ENCODE data around the gene WDR62.
A peak's percentile ranks its signal among the peaks of the same experiment; 100 is the strongest.
"Not testable (repeated sequence)": the region's sequence is repeated elsewhere in the genome, so short reads cannot be mapped to it uniquely, and the experiment has no call there.

WDR62 gene

DNA sequence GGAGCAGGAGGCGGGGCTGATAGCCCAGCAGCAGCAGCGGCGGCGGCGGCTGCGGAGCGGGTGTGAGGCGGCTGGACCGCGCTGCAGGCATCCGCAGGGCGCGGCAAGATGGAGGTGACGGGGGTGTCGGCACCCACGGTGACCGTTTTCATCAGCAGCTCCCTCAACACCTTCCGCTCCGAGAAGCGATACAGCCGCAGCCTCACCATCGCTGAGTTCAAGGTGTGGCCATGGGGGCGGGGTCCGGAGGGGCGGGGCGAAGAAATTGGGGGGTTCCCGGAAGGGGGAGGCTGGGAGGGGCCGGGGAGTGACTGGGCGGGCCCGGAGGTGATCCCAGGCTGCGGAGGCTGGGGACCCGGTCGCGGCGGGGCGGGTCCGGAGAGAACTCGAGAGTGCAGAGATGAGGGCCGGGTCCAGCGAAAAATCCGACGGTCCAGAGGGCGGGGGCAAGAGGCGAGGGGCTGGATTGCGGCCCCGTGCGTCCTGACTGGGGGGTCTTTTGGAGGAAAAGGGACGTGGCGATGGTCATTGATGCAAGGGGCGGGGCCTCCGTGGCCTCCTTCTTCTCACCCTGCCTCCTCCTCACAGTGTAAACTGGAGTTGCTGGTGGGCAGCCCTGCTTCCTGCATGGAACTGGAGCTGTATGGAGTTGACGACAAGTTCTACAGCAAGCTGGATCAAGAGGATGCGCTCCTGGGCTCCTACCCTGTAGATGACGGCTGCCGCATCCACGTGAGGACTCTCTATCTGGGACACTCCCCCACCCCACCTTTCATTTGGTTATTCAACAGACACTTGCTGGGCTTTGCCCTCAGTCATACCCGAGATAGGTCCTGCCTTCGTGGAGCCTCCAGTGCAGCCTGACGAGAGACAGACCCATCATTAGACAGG is 61.0 kb downstream of the WDR62 start, which contains the start of gene TBCB:
TSS of gene TBCB (plus strand) at position 16 of the 891 bp plus-strand sequence. CDS start at position 109, 93 bp downstream.
- peaks cover 37% of the 10 kb centered on the region for H3K36me3 ChIP-seq (ENCODE audit: insufficient read depth, low read length)

DNA sequence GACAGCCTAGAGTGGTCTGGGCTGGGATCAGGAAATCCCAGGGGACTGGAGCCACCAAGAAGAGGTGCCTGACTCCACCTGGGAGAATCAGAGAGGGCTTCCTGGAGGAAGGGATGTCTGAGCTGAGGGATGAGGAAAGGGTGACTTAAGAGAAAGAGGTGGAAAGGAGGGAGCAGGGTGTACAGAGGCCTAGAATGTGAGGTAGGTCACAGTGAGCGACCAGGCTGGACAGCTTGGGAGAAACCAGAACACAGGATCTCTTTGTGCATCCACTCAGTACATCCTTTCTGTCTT is 61.6 kb downstream of the WDR62 start:
- H3K9ac ChIP-seq (ENCODE audit: low read depth, low read length) = peak overlapping the region; percentile 82
- H3K4me3 ChIP-seq (ENCODE audit: low read length) = peak overlapping the region; percentile 91
- H3K27me3 ChIP-seq (ENCODE audit: control insufficient read depth, insufficient read depth, low read length) = no peaks in the 10 kb centered on the region
- H3K4me1 ChIP-seq (ENCODE audit: control insufficient read depth, insufficient read depth, low read length) = peaks cover 25% of the 10 kb centered on the region
- H3K36me3 ChIP-seq (ENCODE audit: insufficient read depth, low read length) = peaks cover 37% of the 10 kb centered on the region
- peak overlapping the region; percentile 84 for H3K4me2 ChIP-seq (ENCODE audit: low read length)
- no peaks in the 10 kb centered on the region for H3K9me3 ChIP-seq (replicated peaks; ENCODE audit: low read length)

More for the DNA sequence above, 61.0 kb downstream of the WDR62 start, which contains the start of gene TBCB:
- H3K4me1 ChIP-seq (ENCODE audit: control insufficient read depth, insufficient read depth, low read length) = peaks cover 25% of the 10 kb centered on the region
- H3K9ac ChIP-seq (ENCODE audit: low read depth, low read length) = peak within 1 kb of the TSS; percentile 86
- no peaks in the 10 kb centered on the region for H3K27me3 ChIP-seq (ENCODE audit: control insufficient read depth, insufficient read depth, low read length)
- no peaks in the 10 kb centered on the region for H3K9me3 ChIP-seq (replicated peaks; ENCODE audit: low read length)
- H3K4me2 ChIP-seq (ENCODE audit: low read length) = peak within 1 kb of the TSS; percentile 96
- H3K4me3 ChIP-seq (ENCODE audit: low read length) = peak within 1 kb of the TSS; percentile 91

DNA sequence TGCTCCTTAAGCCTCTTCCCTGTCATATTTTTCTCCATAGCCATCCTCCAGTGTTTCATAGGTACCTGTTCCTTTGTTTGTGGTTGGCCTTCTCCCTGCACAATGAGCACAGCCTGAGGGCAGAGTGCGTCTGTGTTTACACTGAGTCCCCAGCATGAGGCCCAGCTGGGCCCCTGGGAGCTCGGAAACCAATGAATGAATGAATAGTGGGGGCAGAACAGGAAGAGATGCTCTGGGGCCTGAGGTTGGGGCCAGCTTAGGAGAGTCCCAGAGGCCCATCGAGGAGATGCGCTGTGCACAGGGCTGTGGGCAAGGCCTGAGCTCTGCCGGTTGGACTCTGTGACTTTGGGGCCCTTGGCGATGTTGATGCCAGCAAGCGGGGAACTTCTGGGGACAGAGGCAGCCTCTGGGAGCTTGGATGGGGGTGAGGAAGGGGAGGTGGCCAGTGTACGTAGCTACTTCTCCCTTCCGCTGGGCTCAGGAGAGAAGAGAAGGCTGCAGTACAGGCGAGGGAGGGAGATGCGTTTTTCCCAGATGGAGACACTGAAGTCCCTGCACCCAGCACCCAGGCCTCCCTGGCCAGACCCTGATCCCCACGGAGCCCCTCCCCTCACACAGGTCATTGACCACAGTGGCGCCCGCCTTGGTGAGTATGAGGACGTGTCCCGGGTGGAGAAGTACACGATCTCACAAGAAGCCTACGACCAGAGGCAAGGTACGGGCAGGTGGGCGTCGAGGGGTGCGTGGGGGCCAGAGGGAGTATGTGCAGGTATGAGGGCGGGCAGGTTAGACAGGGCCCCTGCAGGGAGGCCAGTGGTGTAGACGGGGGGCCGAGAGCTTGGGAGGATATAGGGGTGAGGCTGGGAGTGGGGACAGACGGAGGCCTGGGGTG is 65.6 kb downstream of the WDR62 start:
- no peaks in the 10 kb centered on the region for H3K9me3 ChIP-seq (replicated peaks; ENCODE audit: low read length)
- peaks cover 48% of the 10 kb centered on the region for H3K36me3 ChIP-seq (ENCODE audit: insufficient read depth, low read length)
- no peak overlapping the region for H3K4me3 ChIP-seq (ENCODE audit: low read length)
- H3K9ac ChIP-seq (ENCODE audit: low read depth, low read length) = no peak overlapping the region
- no peaks in the 10 kb centered on the region for H3K27me3 ChIP-seq (ENCODE audit: control insufficient read depth, insufficient read depth, low read length)
- H3K4me1 ChIP-seq (ENCODE audit: control insufficient read depth, insufficient read depth, low read length) = peaks cover 9% of the 10 kb centered on the region
- no peak overlapping the region for H3K4me2 ChIP-seq (ENCODE audit: low read length)

DNA sequence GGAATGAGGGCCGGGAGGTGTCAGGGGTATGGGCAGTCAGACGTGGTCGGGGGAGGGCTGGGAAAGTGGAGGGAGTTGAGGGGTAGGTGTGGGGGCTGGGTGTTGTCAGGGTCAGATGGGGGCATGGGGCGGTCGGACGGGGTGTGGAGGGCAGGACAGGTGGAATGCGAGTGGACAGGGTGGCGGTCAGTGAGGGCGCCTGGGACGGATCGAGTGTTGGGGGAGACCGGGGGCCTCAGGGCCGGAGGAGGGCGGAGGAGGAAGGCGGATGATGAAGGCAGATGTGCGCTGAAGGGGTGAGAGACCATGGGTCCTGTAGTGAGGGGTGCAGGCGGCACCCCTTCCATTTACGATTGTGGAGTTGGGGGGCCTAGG is 66.3 kb downstream of the WDR62 start:
- H3K4me3 ChIP-seq (ENCODE audit: low read length) = no peak overlapping the region
- H3K9me3 ChIP-seq (replicated peaks; ENCODE audit: low read length) = no peaks in the 10 kb centered on the region
- no peaks in the 10 kb centered on the region for H3K27me3 ChIP-seq (ENCODE audit: control insufficient read depth, insufficient read depth, low read length)
- H3K36me3 ChIP-seq (ENCODE audit: insufficient read depth, low read length) = peaks cover 54% of the 10 kb centered on the region
- peaks cover 8% of the 10 kb centered on the region for H3K4me1 ChIP-seq (ENCODE audit: control insufficient read depth, insufficient read depth, low read length)
- H3K4me2 ChIP-seq (ENCODE audit: low read length) = no peak overlapping the region
- H3K9ac ChIP-seq (ENCODE audit: low read depth, low read length) = no peak overlapping the region

DNA sequence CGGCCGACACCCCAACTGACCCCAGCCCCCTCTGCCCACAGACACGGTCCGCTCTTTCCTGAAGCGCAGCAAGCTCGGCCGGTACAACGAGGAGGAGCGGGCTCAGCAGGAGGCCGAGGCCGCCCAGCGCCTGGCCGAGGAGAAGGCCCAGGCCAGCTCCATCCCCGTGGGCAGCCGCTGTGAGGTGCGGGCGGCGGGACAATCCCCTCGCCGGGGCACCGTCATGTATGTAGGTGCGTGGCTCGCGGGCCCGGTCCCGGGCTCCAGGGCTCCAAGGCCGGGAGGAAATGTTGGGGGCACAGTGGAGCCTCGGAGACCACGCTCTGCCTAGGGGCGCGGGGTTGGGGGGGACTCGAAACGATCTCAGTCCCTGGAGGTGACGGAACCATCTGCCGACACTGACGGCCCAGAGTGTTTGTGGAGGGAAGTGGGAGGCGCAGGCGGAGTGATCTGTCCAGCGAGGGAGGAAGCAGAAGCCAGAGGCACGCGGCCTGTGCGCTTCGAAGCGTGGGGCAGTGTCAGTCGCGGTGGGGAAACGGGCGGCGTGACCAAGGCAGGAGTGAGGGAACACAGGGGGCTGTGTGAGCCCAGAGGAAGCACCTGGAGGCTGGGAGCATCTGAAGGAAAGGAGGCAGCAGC is 66.9 kb downstream of the WDR62 start:
- H3K9me3 ChIP-seq (replicated peaks; ENCODE audit: low read length) = no peaks in the 10 kb centered on the region
- H3K9ac ChIP-seq (ENCODE audit: low read depth, low read length) = no peak overlapping the region
- no peak overlapping the region for H3K4me2 ChIP-seq (ENCODE audit: low read length)
- H3K36me3 ChIP-seq (ENCODE audit: insufficient read depth, low read length) = peaks cover 52% of the 10 kb centered on the region
- no peak overlapping the region for H3K4me3 ChIP-seq (ENCODE audit: low read length)
- H3K27me3 ChIP-seq (ENCODE audit: control insufficient read depth, insufficient read depth, low read length) = no peaks in the 10 kb centered on the region
- peaks cover 2% of the 10 kb centered on the region for H3K4me1 ChIP-seq (ENCODE audit: control insufficient read depth, insufficient read depth, low read length)

DNA sequence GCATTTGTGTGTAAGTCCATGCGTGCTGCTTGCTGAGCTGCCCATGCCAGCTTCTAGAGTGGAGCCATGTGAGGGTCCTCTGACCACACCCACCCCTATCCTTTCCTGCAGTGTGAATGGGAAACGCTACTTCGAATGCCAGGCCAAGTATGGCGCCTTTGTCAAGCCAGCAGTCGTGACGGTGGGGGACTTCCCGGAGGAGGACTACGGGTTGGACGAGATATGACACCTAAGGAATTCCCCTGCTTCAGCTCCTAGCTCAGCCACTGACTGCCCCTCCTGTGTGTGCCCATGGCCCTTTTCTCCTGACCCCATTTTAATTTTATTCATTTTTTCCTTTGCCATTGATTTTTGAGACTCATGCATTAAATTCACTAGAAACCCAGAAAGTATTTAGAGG is 70.9 kb downstream of the WDR62 start:
- peaks cover 30% of the 10 kb centered on the region for H3K36me3 ChIP-seq (ENCODE audit: insufficient read depth, low read length)
- H3K4me2 ChIP-seq (ENCODE audit: low read length) = no peak overlapping the region
- H3K27me3 ChIP-seq (ENCODE audit: control insufficient read depth, insufficient read depth, low read length) = no peaks in the 10 kb centered on the region

DNA sequence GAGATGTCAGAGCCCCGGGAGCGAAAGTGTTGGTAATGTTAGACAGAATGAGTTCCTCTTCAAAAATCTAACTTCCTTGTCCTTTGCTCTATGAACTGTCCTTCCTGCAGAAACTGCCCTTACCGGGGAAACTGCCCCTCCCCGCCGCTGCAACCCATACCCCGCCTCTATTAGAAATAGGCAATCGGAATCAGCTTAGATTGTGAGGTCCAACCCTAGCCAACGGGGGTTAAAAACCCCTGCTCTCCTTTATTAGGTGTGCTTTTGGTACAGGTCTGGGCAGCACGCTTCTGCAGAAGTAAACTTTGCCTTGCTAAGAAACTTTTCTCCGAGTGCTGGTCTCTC is 73.7 kb downstream of the WDR62 start:
- peaks cover 15% of the 10 kb centered on the region for H3K4me1 ChIP-seq (ENCODE audit: control insufficient read depth, insufficient read depth, low read length)
- peak overlapping the region; percentile 68 for H3K4me3 ChIP-seq (ENCODE audit: low read length)
- no peaks in the 10 kb centered on the region for H3K27me3 ChIP-seq (ENCODE audit: control insufficient read depth, insufficient read depth, low read length)
- no peaks in the 10 kb centered on the region for H3K9me3 ChIP-seq (replicated peaks; ENCODE audit: low read length)
- H3K4me2 ChIP-seq (ENCODE audit: low read length) = peak overlapping the region; percentile 91
- H3K9ac ChIP-seq (ENCODE audit: low read depth, low read length) = peak overlapping the region; percentile 83
- H3K36me3 ChIP-seq (ENCODE audit: insufficient read depth, low read length) = peaks cover 17% of the 10 kb centered on the region

More for the DNA sequence above, 70.9 kb downstream of the WDR62 start:
- H3K9ac ChIP-seq (ENCODE audit: low read depth, low read length) = no peak overlapping the region
- no peaks in the 10 kb centered on the region for H3K9me3 ChIP-seq (replicated peaks; ENCODE audit: low read length)
- H3K4me3 ChIP-seq (ENCODE audit: low read length) = no peak overlapping the region
- peaks cover 12% of the 10 kb centered on the region for H3K4me1 ChIP-seq (ENCODE audit: control insufficient read depth, insufficient read depth, low read length)

DNA sequence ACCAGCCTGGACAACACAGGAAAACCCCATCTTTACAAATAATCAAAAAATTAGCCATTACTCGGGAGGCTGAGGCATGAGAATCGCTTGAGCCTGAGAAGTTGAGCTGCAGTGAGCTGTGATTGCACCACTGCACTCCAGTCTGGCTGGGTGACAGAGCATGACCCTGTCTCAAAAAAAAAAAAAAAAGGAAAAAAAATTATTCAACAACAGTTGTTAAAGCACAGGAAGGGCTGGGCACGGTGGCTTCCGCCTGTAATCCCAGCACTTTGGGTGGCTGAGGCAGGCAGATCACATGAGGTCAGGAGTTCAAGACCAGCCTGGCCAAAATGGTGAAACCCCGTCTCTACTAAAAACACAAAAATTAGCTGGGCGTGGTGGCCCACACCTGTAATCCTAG is 76.5 kb downstream of the WDR62 start:
- not testable (repeated sequence) for H3K4me3 ChIP-seq (ENCODE audit: low read length); H3K9me3 ChIP-seq (replicated peaks; ENCODE audit: low read length)
- H3K4me1 ChIP-seq (ENCODE audit: control insufficient read depth, insufficient read depth, low read length) = peaks cover 20% of the 10 kb centered on the region

DNA sequence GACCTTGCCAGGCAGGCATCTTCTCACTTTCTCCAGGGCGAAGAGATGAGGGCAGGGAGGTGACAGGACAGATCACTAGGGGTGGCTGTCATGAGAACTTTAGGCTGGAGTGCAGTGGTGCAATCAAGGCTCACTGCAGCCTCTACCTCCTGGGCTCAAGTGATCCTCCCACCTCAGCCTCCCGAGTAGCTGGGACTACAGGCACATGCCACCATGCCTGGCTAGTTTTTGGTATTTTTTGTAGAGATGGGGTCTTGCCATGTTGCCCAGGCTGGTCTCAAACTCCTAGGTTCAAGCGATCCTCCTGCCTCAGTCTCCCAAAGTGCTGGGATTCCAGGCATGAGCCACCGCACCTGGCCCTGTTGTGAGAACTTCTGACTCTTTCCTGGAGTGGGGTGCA is 80.2 kb downstream of the WDR62 start:
- H3K9ac ChIP-seq (ENCODE audit: low read depth, low read length); H3K4me2 ChIP-seq (ENCODE audit: low read length); H3K4me3 ChIP-seq (ENCODE audit: low read length); H3K9me3 ChIP-seq (replicated peaks; ENCODE audit: low read length); H3K36me3 ChIP-seq (ENCODE audit: insufficient read depth, low read length); H3K27me3 ChIP-seq (ENCODE audit: control insufficient read depth, insufficient read depth, low read length): not testable (repeated sequence)
- H3K4me1 ChIP-seq (ENCODE audit: control insufficient read depth, insufficient read depth, low read length) = peaks cover 28% of the 10 kb centered on the region

More for the DNA sequence above, 76.5 kb downstream of the WDR62 start:
- not testable (repeated sequence) for H3K27me3 ChIP-seq (ENCODE audit: control insufficient read depth, insufficient read depth, low read length); H3K4me2 ChIP-seq (ENCODE audit: low read length); H3K9ac ChIP-seq (ENCODE audit: low read depth, low read length); H3K36me3 ChIP-seq (ENCODE audit: insufficient read depth, low read length)

DNA sequence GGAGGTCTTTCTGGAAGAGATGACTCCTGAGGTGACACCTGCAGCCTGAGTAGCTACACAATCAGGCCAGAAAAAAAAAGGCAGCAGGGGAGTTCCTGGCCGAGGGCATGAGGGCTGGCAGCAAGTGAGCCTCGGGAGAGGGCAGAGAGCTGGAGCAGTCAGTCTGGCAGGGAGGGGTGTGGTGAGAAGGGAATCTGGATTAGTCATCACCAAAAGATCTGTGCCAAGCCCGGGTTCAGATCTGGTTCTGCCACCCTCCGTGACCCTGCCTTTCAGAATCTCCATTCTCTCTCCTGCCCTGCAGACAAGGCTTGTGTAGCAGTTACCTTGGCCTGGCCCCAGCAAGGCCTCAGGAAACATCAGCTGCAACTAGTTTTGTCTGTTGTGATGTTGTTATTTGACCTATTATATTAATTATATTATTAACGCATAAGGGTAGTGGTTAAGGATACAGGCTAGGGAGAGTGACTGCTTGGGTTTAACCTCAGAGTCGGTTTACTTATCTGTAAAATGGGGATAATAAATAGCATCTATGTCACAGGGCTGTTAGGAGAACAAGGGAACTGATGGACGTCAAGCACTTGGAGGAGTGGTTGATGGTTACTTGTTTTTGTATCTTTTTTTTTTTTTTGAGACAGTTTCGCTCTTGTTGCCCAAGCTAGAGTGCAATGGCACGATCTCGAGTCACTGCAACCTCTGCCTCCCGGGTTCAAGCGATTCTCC is 82.4 kb downstream of the WDR62 start:
- Histone ChIP-seq H3K27me3 (ENCODE audit: control insufficient read depth, insufficient read depth, low read length) (no peaks in the 10 kb centered on the region), H3K4me1 (ENCODE audit: control insufficient read depth, insufficient read depth, low read length) (peaks cover 37% of the 10 kb centered on the region), H3K9me3 (replicated peaks; ENCODE audit: low read length) (no peaks in the 10 kb centered on the region), H3K9ac (ENCODE audit: low read depth, low read length) (peak overlapping the region; percentile 66), H3K36me3 (ENCODE audit: insufficient read depth, low read length) (peaks cover 12% of the 10 kb centered on the region), H3K4me2 (ENCODE audit: low read length) (peak overlapping the region; percentile 80), H3K4me3 (ENCODE audit: low read length) (peak overlapping the region; percentile 48)

DNA sequence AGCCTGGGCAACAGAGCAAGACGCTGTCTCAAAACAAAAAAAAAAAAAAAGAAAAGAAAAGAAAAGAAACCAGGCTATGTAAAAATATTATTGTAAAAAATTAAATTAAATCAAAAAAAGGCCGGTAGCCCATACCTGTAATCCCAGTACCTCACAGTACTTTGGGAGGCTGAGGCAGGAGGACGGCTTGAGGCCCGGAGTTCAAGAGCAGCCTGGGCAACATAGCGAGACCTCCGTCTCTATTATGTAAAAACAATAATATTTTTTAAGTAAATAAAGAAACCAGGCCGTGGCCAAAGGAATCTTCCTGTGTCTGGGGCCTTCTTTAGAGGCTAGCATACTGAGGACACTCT is 84.4 kb downstream of the WDR62 start:
- peak overlapping the region; percentile 100 for H3K9ac ChIP-seq (ENCODE audit: low read depth, low read length)
- peak overlapping the region; percentile 100 for H3K4me2 ChIP-seq (ENCODE audit: low read length)
- H3K36me3 ChIP-seq (ENCODE audit: insufficient read depth, low read length) = peaks cover 25% of the 10 kb centered on the region
- H3K9me3 ChIP-seq (replicated peaks; ENCODE audit: low read length) = no peaks in the 10 kb centered on the region
- H3K27me3 ChIP-seq (ENCODE audit: control insufficient read depth, insufficient read depth, low read length) = no peaks in the 10 kb centered on the region
- peaks cover 33% of the 10 kb centered on the region for H3K4me1 ChIP-seq (ENCODE audit: control insufficient read depth, insufficient read depth, low read length)
- peak overlapping the region; percentile 100 for H3K4me3 ChIP-seq (ENCODE audit: low read length)

Measured in skeletal muscle satellite cell (primary cell).